ENCODE results near the gene ALCAM. TPM values are rescaled to one million over a fixed set of nuclear protein-coding genes. Genes with fewer than 3 reads are reported as not detected.

ALCAM gene
- total RNA-seq, 4 donors from 2014 or later, result 8.0 to 98.4 (median 11.4) TPM

GRCh38 chr3:105424412-105425152 is 57.9 kb downstream of the ALCAM start:
- no peak for DNase-seq (ENCODE audit: low spot score)
- no peak for ATAC-seq (ENCODE audit: low FRiP score)
- no peak for TF ChIP-seq CTCF (IDR thresholded peaks at IDR 0.05)

GRCh38 chr3:105425153-105425502 is 58.4 kb downstream of the ALCAM start:
- DNase-seq (ENCODE audit: low spot score), result no peak
- TF ChIP-seq CTCF (IDR thresholded peaks at IDR 0.05), result no peak
- ATAC-seq (ENCODE audit: low FRiP score), result no peak

- no peak for TF ChIP-seq CTCF (IDR thresholded peaks at IDR 0.05)
- no peak for DNase-seq (ENCODE audit: low spot score)
- no peak for ATAC-seq (ENCODE audit: low FRiP score)
These were observed 60.6 kb downstream of the ALCAM start for GRCh38 chr3:105427332-105427731.

- DNase-seq (ENCODE audit: low spot score), result no peak
These were observed 62.5 kb downstream of the ALCAM start for GRCh38 chr3:105429034-105429762.

GRCh38 chr3:105430455-105430854 is 63.7 kb downstream of the ALCAM start:
- TF ChIP-seq CTCF (IDR thresholded peaks at IDR 0.05), result no peak
- no peak for ATAC-seq (ENCODE audit: low FRiP score)
- no peak for DNase-seq (ENCODE audit: low spot score)

More at GRCh38 chr3:105429034-105429762, 62.5 kb downstream of the ALCAM start:
- ATAC-seq (ENCODE audit: low FRiP score), result no peak
- TF ChIP-seq CTCF (IDR thresholded peaks at IDR 0.05), result no peak

- DNase-seq (ENCODE audit: low spot score), result no peak
- no peak for ATAC-seq (ENCODE audit: low FRiP score)
- TF ChIP-seq CTCF (IDR thresholded peaks at IDR 0.05), result no peak
These were observed 64.5 kb downstream of the ALCAM start for GRCh38 chr3:105431200-105431599.

GRCh38 chr3:105435277-105435676 is 68.6 kb downstream of the ALCAM start:
- no peak for TF ChIP-seq CTCF (IDR thresholded peaks at IDR 0.05)
- ATAC-seq (ENCODE audit: low FRiP score) (no peak), DNase-seq (ENCODE audit: low spot score) (no peak)
